PFSK-1 (cell line): Measurements from ENCODE around the gene ARHGAP8.

Source experiments
- FOXP2 ChIP-seq: optimal IDR thresholded peaks from 2 replicates; pipeline ENCODE3; 2011; ENCODE audit warnings: borderline replicate concordance, control low read depth, inconsistent platforms; ENCODE audit not compliant: insufficient read depth; ENCODE audit errors: extremely low read length, extremely low read depth
- POLR2AphosphoS5 ChIP-seq: IDR thresholded peaks from 2 replicates; pipeline ENCODE4 v1.6.1; 2012; ENCODE audit warnings: low read depth, mild to moderate bottlenecking, control low read depth, low read length, moderate library complexity
- REST ChIP-seq, 2 experiments: IDR thresholded peaks; 2 replicates each; pipeline versions ENCODE4 v1.6.1 to v1.8.0; 2011 to 2012; ENCODE audit warnings: low read depth in 2 of 2, low read length in 2 of 2, control low read depth in 1 of 2, inconsistent platforms in 1 of 2, mild to moderate bottlenecking in 1 of 2, moderate library complexity in 1 of 2; ENCODE audit not compliant: insufficient read depth in 1 of 2
- SIN3A ChIP-seq: IDR thresholded peaks from 2 replicates; pipeline ENCODE4 v1.6.1; 2012; ENCODE audit warnings: mild to moderate bottlenecking, low read length, moderate library complexity, borderline replicate concordance; ENCODE audit not compliant: insufficient read depth
- TAF1 ChIP-seq: IDR thresholded peaks from 2 replicates; pipeline ENCODE4 v1.6.1; 2012; ENCODE audit warnings: low read length, control low read depth, borderline replicate concordance; ENCODE audit not compliant: insufficient read depth

The ARHGAP8 gene

DNA sequence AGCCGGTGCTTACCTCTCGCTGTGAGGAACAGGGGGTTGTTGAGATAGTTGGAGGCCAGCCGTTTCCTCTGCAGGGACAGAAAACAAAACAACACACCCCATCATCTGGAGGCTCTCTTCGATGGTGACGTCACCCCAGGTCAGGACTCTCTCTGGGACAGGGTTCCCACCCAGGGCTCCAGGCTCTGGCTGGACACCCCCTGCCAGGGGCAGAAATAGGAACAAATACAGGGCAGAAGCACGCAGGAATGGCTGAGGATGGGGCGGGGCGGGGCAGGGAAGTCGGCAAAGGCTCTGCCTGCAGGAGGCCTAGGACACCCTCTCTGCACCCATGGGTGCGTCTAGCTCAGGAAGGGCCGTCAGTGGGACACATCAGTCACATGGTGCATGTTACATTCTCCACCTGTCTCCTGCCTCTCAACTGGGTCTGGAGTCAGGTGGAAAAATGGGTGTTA, 138.9 kb downstream of the ARHGAP8 start:
- TF ChIP-seq REST (IDR thresholded peaks at IDR 0.05; ENCODE audit: insufficient read depth in 1 of 2, low read depth in 2 of 2, low read length in 2 of 2) (no peak), SIN3A (no peak), FOXP2 (no peak), TAF1 (no peak), POLR2AphosphoS5 (no peak)

- TF ChIP-seq REST (IDR thresholded peaks at IDR 0.05; ENCODE audit: insufficient read depth in 1 of 2, low read depth in 2 of 2, low read length in 2 of 2) (no peak), TAF1 (no peak), POLR2AphosphoS5 (no peak), FOXP2 (no peak), SIN3A (no peak)
These were observed 139.4 kb downstream of the ARHGAP8 start for GRCh38 chr22:44891791-44892190.

GRCh38 chr22:44892243-44892642, 139.9 kb downstream of the ARHGAP8 start:
- TF ChIP-seq FOXP2: no peak
- no peak for TF ChIP-seq TAF1
- no peak for TF ChIP-seq SIN3A
- no peak for TF ChIP-seq REST (IDR thresholded peaks at IDR 0.05; ENCODE audit: insufficient read depth in 1 of 2, low read depth in 2 of 2, low read length in 2 of 2)
- TF ChIP-seq POLR2AphosphoS5: no peak

DNA sequence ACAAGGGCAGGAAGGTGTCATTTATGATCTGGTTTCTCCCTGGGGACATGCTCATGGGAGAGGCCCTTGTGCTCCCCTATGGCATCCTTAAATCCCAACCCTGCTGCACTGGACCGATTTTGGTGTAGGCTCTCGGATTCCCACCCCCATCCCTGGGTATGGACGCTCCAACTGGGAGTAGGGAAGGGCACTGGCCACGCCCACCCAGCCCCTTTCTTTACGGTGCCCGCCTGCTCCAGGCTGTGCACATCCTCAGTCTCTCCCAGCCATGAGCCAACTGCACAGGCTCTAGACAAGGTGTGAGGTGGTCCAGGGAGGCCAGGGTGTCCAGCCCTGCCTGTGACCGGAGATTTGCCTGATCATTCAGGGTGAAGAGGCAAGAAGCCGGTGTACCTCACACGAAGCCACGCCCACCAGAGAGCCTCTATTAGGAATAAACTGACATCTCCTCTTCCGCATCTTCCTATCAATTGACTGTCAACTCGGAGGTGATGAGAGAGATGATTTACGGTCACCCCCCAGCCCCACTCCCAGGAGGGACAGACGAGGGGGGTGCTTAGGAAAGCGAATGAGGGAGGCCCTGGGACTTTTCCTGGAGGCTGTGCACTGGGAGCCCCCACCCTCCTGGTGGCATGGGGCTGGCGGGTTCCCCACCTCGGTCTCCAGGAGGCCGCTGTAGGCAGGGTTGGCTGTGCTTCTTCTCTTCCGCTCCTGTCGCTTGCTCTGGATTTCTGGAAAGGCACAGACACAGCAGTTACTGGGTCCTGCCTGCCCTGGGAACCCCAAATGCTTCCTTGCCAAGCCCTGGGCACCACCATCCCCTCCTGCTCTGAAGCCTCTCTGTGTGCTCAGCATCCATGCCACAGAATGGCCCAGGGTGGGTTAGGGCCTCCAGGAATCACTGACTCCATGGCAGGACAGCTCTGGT, 140.7 kb downstream of the ARHGAP8 start:
- TF ChIP-seq FOXP2: no peak
- TF ChIP-seq TAF1: no peak
- TF ChIP-seq POLR2AphosphoS5: no peak
- no peak for TF ChIP-seq REST (IDR thresholded peaks at IDR 0.05; ENCODE audit: insufficient read depth in 1 of 2, low read depth in 2 of 2, low read length in 2 of 2)
- no peak for TF ChIP-seq SIN3A
